HepG2 (cell line): Measurements from ENCODE around the gene CYBC1. TPM values are rescaled to one million over a fixed set of nuclear protein-coding genes. Genes with fewer than 3 reads are reported as not detected.

Source experiments
- ASH2L ChIP-seq: fragments of 300-600, 200-600 bp; sonication (generic); IDR thresholded peaks from 2 replicates; pipeline ENCODE4 v1.7.0; 2017; ENCODE audit warnings: low read depth, mild to moderate bottlenecking, moderate library complexity, mixed read lengths, low read length; ENCODE audit not compliant: insufficient read length
- ATF7-NPFF ChIP-seq: sonication (generic); formaldehyde crosslinking; IDR thresholded peaks from 2 replicates; pipeline ENCODE4 v1.8.1; 2023; ENCODE audit warnings: mild to moderate bottlenecking, low read depth, missing genetic modification reagents, moderate library complexity
- DMAP1 ChIP-seq: IDR thresholded peaks from 2 replicates; pipeline ENCODE4 v1.6.1; 2016
- ELF3 ChIP-seq: IDR thresholded peaks from 2 replicates; pipeline ENCODE4 v1.6.1; 2016; ENCODE audit warnings: missing genetic modification reagents, missing compliant biosample characterization
- ETV5 ChIP-seq: IDR thresholded peaks from 2 replicates; pipeline ENCODE4 v1.6.1; 2018; ENCODE audit warnings: missing biosample characterization, missing genetic modification reagents, inconsistent platforms, borderline replicate concordance
- KLF11 ChIP-seq: IDR thresholded peaks from 2 replicates; pipeline ENCODE4 v1.6.1; 2016; ENCODE audit warnings: missing compliant biosample characterization
- KLF13 ChIP-seq: sonication (generic); formaldehyde crosslinking; IDR thresholded peaks from 2 replicates; pipeline ENCODE4 v1.4.0; 2020; ENCODE audit warnings: mild to moderate bottlenecking, missing genetic modification reagents
- MAX ChIP-seq: IDR thresholded peaks from 2 replicates; pipeline ENCODE4 v1.6.1; 2012; ENCODE audit warnings: inconsistent platforms
- NONO ChIP-seq, 2 experiments: fragments of 450-650 bp in 1 of 2; sonication (generic) in 1 of 2; formaldehyde crosslinking in 1 of 2; IDR thresholded peaks in 1 of 2; conservative IDR thresholded peaks in 1 of 2; 2 replicates each; pipeline versions ENCODE4 v1.6.1 to v1.8.0; 2017 to 2022; ENCODE audit warnings: mild to moderate bottlenecking in 1 of 2, missing genetic modification reagents in 1 of 2, moderate library complexity in 1 of 2
- PHF8 ChIP-seq: sonication (generic); formaldehyde crosslinking; IDR thresholded peaks from 2 replicates; pipeline ENCODE4 v1.5.0; 2020; ENCODE audit warnings: missing genetic modification reagents
- PRPF4 ChIP-seq: fragments of 200-400 bp; formaldehyde crosslinking; IDR thresholded peaks from 2 replicates; pipeline ENCODE4 v1.6.1; 2016; ENCODE audit warnings: low read length, low read depth; ENCODE audit not compliant: poor library complexity, severe bottlenecking
- RBAK ChIP-seq: sonication (generic); formaldehyde crosslinking; IDR thresholded peaks from 2 replicates; pipeline ENCODE4 v1.5.1; 2020; ENCODE audit warnings: mild to moderate bottlenecking, missing genetic modification reagents
- SALL2 ChIP-seq: sonication (generic); formaldehyde crosslinking; IDR thresholded peaks from 2 replicates; pipeline ENCODE4 v1.8.1; 2023; ENCODE audit warnings: mild to moderate bottlenecking, missing genetic modification reagents, inconsistent platforms
- ZNF782 ChIP-seq: sonication (generic); formaldehyde crosslinking; IDR thresholded peaks from 2 replicates; pipeline ENCODE4 v1.4.0; 2020; ENCODE audit warnings: missing genetic modification reagents, mild to moderate bottlenecking, borderline replicate concordance
- polyA plus RNA-seq, 8 experiments: library from polyadenylated mRNA; depleted of rRNA in 3 of 8; stranded (reverse) in 7 of 8; unstranded in 1 of 8; fragments of >200 nt; fragmentation: Illumina TruSeq in 4 of 8; extraction: Trizol in 4 of 8; gene quantifications; 2 replicates each; pipeline versions ENCODE4 v1.2.1 to v1.2.3, GENCODE V29; 2011 to 2016; ENCODE audit warnings: low read depth in 4 of 8, missing spikeins in 1 of 8, mixed read lengths in 1 of 8; ENCODE audit not compliant: insufficient read depth in 1 of 8
- total RNA-seq, 5 experiments: library from RNA; depleted of rRNA; stranded (reverse); fragments of >200 nt; fragmentation: Illumina TruSeq; extraction: Trizol; gene quantifications; 2 replicates each; pipeline ENCODE4 v1.2.3, GENCODE V29; 2016; ENCODE audit warnings: low read depth in 1 of 5
- TF ChIP-seq, protein P1 (sequence below), 2 experiments: sonication (generic) in 1 of 2; formaldehyde crosslinking in 1 of 2; IDR thresholded peaks; 2 replicates each; pipeline versions ENCODE4 v1.6.1 to v1.9.0; 2014 to 2022; ENCODE audit warnings: antibody characterized with exemption in 1 of 2, borderline replicate concordance in 1 of 2, inconsistent platforms in 1 of 2, low read depth in 1 of 2, missing genetic modification reagents in 1 of 2
- TF ChIP-seq, protein P2 (sequence below): sonication (generic); formaldehyde crosslinking; conservative IDR thresholded peaks from 2 replicates; pipeline ENCODE4 v1.4.0; 2020; ENCODE audit warnings: missing genetic modification reagents
- TF ChIP-seq, protein P3 (sequence below): sonication (generic); formaldehyde crosslinking; IDR thresholded peaks from 2 replicates; pipeline ENCODE4 v1.4.0; 2020; ENCODE audit warnings: missing genetic modification reagents

CYBC1 gene
- total and polyA plus RNA-seq, 2 of the 13 experiments (the other 11 are each of a cell fraction or from before 2014, with no cell fraction given): 43.4 to 44.1 TPM

DNA sequence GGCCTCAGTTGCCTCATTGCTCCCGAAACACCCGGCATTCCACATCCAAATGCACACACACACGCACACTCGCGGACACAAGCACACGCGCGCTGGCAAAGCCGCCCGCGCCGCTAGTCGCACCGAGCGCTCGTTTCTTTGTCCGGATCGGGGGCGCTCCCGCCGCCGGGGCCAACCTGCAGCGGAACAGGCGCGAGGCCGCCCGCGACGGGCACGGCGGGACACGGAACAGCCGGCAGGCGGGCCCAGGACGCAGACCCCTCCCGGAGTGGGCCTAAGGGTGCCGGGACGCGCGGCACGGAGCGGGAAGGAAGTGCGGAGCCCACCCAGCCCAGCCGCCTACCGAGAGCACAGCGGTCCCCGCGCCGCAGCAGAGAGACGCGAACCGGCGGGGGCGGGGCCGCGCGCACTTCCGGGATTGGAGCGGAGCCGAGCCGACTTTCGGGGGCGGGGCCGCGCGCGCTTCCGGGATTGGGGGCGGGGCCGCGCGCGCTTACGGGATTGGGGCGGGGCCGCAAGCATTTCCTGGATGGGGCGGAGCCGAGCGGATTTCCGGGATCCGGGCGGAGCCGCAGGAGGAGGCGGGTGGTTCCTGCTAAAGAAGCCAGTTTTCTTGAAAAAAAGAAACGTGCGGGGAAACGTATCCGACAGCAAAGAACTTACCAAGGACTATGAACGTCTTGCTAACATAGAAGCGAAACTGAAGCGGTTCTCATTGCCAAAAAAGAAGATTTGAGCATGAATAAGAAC is at the start of gene CYBC1 (continued):
- TF ChIP-seq RBAK (CRISPR knock-in tag) (no peak), DMAP1 (CRISPR knock-in tag) (peak; percentile 36), KLF11 (CRISPR knock-in tag) (no peak), MAX (peak; percentile 81), KLF13 (CRISPR knock-in tag) (no peak), SALL2 (no peak; the same call in none of the 2 replicates), ZNF782 (peak; percentile 82; the same call in 1 of the 2 replicates), PRPF4 (no peak), NONO (IDR thresholded peaks at IDR 0.05) (no peak), NONO (CRISPR knock-in tag; conservative IDR thresholded peaks at IDR 0.05) (peak; percentile 87), ASH2L (peak; percentile 90), ATF7-NPFF (peak; percentile 86), ELF3 (CRISPR knock-in tag) (peak; percentile 96), PHF8 (CRISPR knock-in tag) (peak; percentile 84), ETV5 (peak; percentile 93)
- TF ChIP-seq, protein P1, sequence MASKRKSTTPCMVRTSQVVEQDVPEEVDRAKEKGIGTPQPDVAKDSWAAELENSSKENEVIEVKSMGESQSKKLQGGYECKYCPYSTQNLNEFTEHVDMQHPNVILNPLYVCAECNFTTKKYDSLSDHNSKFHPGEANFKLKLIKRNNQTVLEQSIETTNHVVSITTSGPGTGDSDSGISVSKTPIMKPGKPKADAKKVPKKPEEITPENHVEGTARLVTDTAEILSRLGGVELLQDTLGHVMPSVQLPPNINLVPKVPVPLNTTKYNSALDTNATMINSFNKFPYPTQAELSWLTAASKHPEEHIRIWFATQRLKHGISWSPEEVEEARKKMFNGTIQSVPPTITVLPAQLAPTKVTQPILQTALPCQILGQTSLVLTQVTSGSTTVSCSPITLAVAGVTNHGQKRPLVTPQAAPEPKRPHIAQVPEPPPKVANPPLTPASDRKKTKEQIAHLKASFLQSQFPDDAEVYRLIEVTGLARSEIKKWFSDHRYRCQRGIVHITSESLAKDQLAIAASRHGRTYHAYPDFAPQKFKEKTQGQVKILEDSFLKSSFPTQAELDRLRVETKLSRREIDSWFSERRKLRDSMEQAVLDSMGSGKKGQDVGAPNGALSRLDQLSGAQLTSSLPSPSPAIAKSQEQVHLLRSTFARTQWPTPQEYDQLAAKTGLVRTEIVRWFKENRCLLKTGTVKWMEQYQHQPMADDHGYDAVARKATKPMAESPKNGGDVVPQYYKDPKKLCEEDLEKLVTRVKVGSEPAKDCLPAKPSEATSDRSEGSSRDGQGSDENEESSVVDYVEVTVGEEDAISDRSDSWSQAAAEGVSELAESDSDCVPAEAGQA (IDR thresholded peaks at IDR 0.05; ENCODE audit: low read depth): no peak
- TF ChIP-seq, protein P1 (CRISPR knock-in tag; IDR thresholded peaks at IDR 0.05; ENCODE audit: borderline replicate concordance): 0 out of 2 replicates have a peak, but pooled peaks have one; percentile 2
- TF ChIP-seq, protein P2, sequence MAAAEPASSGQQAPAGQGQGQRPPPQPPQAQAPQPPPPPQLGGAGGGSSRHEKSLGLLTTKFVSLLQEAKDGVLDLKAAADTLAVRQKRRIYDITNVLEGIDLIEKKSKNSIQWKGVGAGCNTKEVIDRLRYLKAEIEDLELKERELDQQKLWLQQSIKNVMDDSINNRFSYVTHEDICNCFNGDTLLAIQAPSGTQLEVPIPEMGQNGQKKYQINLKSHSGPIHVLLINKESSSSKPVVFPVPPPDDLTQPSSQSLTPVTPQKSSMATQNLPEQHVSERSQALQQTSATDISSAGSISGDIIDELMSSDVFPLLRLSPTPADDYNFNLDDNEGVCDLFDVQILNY (CRISPR knock-in tag): peak; percentile 33; the same call in 1 of the 2 replicates
- TF ChIP-seq, protein P3, sequence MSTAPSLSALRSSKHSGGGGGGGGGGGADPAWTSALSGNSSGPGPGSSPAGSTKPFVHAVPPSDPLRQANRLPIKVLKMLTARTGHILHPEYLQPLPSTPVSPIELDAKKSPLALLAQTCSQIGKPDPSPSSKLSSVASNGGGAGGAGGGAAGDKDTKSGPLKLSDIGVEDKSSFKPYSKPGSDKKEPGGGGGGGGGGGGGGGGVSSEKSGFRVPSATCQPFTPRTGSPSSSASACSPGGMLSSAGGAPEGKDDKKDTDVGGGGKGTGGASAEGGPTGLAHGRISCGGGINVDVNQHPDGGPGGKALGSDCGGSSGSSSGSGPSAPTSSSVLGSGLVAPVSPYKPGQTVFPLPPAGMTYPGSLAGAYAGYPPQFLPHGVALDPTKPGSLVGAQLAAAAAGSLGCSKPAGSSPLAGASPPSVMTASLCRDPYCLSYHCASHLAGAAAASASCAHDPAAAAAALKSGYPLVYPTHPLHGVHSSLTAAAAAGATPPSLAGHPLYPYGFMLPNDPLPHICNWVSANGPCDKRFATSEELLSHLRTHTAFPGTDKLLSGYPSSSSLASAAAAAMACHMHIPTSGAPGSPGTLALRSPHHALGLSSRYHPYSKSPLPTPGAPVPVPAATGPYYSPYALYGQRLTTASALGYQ (CRISPR knock-in tag): no peak
